Large intestine (tissue), 3 donors: ENCODE data around the gene B4GALT5. TPM values are rescaled to one million over a fixed set of nuclear protein-coding genes. Genes with fewer than 3 reads are reported as not detected.

ENCODE experiments used
- DNase-seq, 2 donors: peaks; one replicate each; pipeline versions ENCODE4 v3.0.0 to v3.0.0-alpha.2; 2013
- H3K27ac ChIP-seq: one replicate; pipeline ENCODE4 v1.5.1; 2013; ENCODE audit warnings: low read length
- H3K27me3 ChIP-seq: 2 replicates; pipeline ENCODE4 v1.6.1; 2013; ENCODE audit warnings: low read length; ENCODE audit not compliant: control insufficient read depth, insufficient read depth
- H3K36me3 ChIP-seq: 2 replicates; pipeline ENCODE4 v1.6.1; 2013; ENCODE audit warnings: low read length; ENCODE audit not compliant: control insufficient read depth, insufficient read depth
- H3K4me1 ChIP-seq: one replicate; pipeline ENCODE4 v1.6.1; 2013; ENCODE audit warnings: low read length; ENCODE audit not compliant: control insufficient read depth, insufficient read depth
- H3K4me3 ChIP-seq: one replicate; pipeline ENCODE4 v1.5.1; 2013; ENCODE audit warnings: low read length
- H3K9me3 ChIP-seq: one replicate; pipeline ENCODE4 v1.6.1; 2013; ENCODE audit warnings: mild to moderate bottlenecking, low read depth, low read length, moderate library complexity; ENCODE audit not compliant: control insufficient read depth
- WGBS: methylation state at CpG from one replicate; pipeline ENCODE4 v1.1.5; 2013; ENCODE audit warnings: low lambda C conversion rate; ENCODE audit not compliant: insufficient coverage; 5-methylcytosine and 5-hydroxymethylcytosine counted together
- polyA plus RNA-seq: library from polyadenylated mRNA; unstranded; fragments of 120-200 nt; gene quantifications from one replicate; pipeline ENCODE4 v1.2.1, GENCODE V29; 2013

B4GALT5 gene
- polyA plus RNA-seq, 1 donor: 51.2 TPM

- H3K9me3 ChIP-seq: no peaks in the 10 kb centered on the region
- H3K27ac ChIP-seq: no peak overlapping the region
- no peak for DNase-seq
- no peaks in the 10 kb centered on the region for H3K36me3 ChIP-seq
- no peaks in the 10 kb centered on the region for H3K27me3 ChIP-seq
- peaks cover 2% of the 10 kb centered on the region for H3K4me1 ChIP-seq
- no peak overlapping the region for H3K4me3 ChIP-seq
- WGBS: no CpG with 5 or more reads among the region's 2 CpGs
Measured at GRCh38 chr20:49753133-49753532, 39.5 kb upstream of the B4GALT5 start.

GRCh38 chr20:49752201-49752903, 38.7 kb upstream of the B4GALT5 start:
- whole genome bisulfite sequencing: 100% methylated on average over 1 of the region's 5 CpGs
- DNase-seq: no peak

GRCh38 chr20:49751397-49751736, 37.7 kb upstream of the B4GALT5 start:
- no peak overlapping the region for H3K4me3 ChIP-seq
- H3K36me3 ChIP-seq: no peaks in the 10 kb centered on the region
- no peak for DNase-seq
- no CpG with 5 or more reads among the region's 3 CpGs for WGBS
- H3K27ac ChIP-seq: no peak overlapping the region
- H3K27me3 ChIP-seq: no peaks in the 10 kb centered on the region
- no peaks in the 10 kb centered on the region for H3K9me3 ChIP-seq
- peaks cover 6% of the 10 kb centered on the region for H3K4me1 ChIP-seq

More at GRCh38 chr20:49752201-49752903, 38.7 kb upstream of the B4GALT5 start:
- Histone ChIP-seq H3K36me3 (no peaks in the 10 kb centered on the region), H3K27ac (no peak overlapping the region), H3K4me1 (peaks cover 6% of the 10 kb centered on the region), H3K9me3 (no peaks in the 10 kb centered on the region), H3K4me3 (no peak overlapping the region), H3K27me3 (no peaks in the 10 kb centered on the region)

GRCh38 chr20:49750611-49751396, 37.1 kb upstream of the B4GALT5 start:
- Histone ChIP-seq H3K9me3 (no peaks in the 10 kb centered on the region), H3K4me1 (peaks cover 6% of the 10 kb centered on the region), H3K27me3 (no peaks in the 10 kb centered on the region), H3K4me3 (no peak overlapping the region), H3K36me3 (no peaks in the 10 kb centered on the region), H3K27ac (no peak overlapping the region)
- no CpG with 5 or more reads among the region's 12 CpGs for WGBS
- no peak for DNase-seq

GRCh38 chr20:49749625-49750024, 35.9 kb upstream of the B4GALT5 start:
- Histone ChIP-seq H3K4me1 (peaks cover 6% of the 10 kb centered on the region), H3K36me3 (no peaks in the 10 kb centered on the region), H3K27ac (no peak overlapping the region), H3K4me3 (no peak overlapping the region), H3K27me3 (no peaks in the 10 kb centered on the region), H3K9me3 (no peaks in the 10 kb centered on the region)
- DNase-seq: no peak
- no CpG with 5 or more reads among the region's 1 CpG for WGBS

- Histone ChIP-seq H3K4me1 (peaks cover 6% of the 10 kb centered on the region), H3K4me3 (no peak overlapping the region), H3K27me3 (no peaks in the 10 kb centered on the region), H3K36me3 (no peaks in the 10 kb centered on the region), H3K9me3 (no peaks in the 10 kb centered on the region), H3K27ac (no peak overlapping the region)
- WGBS: 100% methylated on average over 1 of the region's 3 CpGs
- DNase-seq: no peak
Measured at GRCh38 chr20:49748525-49748838, 34.8 kb upstream of the B4GALT5 start.

- no peaks in the 10 kb centered on the region for H3K27me3 ChIP-seq
- no CpG with 5 or more reads among the region's 10 CpGs for WGBS
- H3K9me3 ChIP-seq: no peaks in the 10 kb centered on the region
- H3K4me1 ChIP-seq: peaks cover 10% of the 10 kb centered on the region
- H3K27ac ChIP-seq: no peak overlapping the region
- H3K4me3 ChIP-seq: no peak overlapping the region
- peak; percentile 38 to 51 for DNase-seq
- no peaks in the 10 kb centered on the region for H3K36me3 ChIP-seq
Measured at GRCh38 chr20:49747707-49748524, 34.2 kb upstream of the B4GALT5 start.

- H3K4me3 ChIP-seq: no peak overlapping the region
- peak; percentile 31 to 58 for DNase-seq
- WGBS: 29% methylated on average over 2 of the region's 9 CpGs
Measured at GRCh38 chr20:49742948-49743347, 29.3 kb upstream of the B4GALT5 start.

GRCh38 chr20:49741977-49742376, 28.3 kb upstream of the B4GALT5 start:
- no peak for DNase-seq
- Histone ChIP-seq H3K9me3 (no peaks in the 10 kb centered on the region), H3K27ac (no peak overlapping the region), H3K36me3 (no peaks in the 10 kb centered on the region), H3K4me3 (no peak overlapping the region), H3K4me1 (peaks cover 4% of the 10 kb centered on the region), H3K27me3 (no peaks in the 10 kb centered on the region)
- WGBS: 95% methylated on average over 4 of the region's 8 CpGs

More at GRCh38 chr20:49742948-49743347, 29.3 kb upstream of the B4GALT5 start:
- Histone ChIP-seq H3K36me3 (no peaks in the 10 kb centered on the region), H3K27me3 (no peaks in the 10 kb centered on the region), H3K4me1 (peaks cover 6% of the 10 kb centered on the region), H3K9me3 (no peaks in the 10 kb centered on the region), H3K27ac (no peak overlapping the region)

GRCh38 chr20:49740807-49741206, 27.1 kb upstream of the B4GALT5 start:
- Histone ChIP-seq H3K27ac (no peak overlapping the region), H3K36me3 (no peaks in the 10 kb centered on the region), H3K27me3 (no peaks in the 10 kb centered on the region), H3K9me3 (no peaks in the 10 kb centered on the region), H3K4me3 (no peak overlapping the region), H3K4me1 (peaks cover 4% of the 10 kb centered on the region)
- 63% methylated on average over 1 of the region's 5 CpGs for WGBS
- DNase-seq: no peak
